CD4-positive, alpha-beta T cell treated with Interleukin-17A for 1 hour (primary cell): ENCODE measurements around the gene SH3D21.

Experiments
- DNase-seq: peaks from one replicate; pipeline ENCODE4 v3.0.0-alpha.2; 2020

The SH3D21 gene

GRCh38 chr1:36339215-36339614 lies 33.0 kb downstream of the SH3D21 start:
- no peak for DNase-seq

- DNase-seq: no peak
Measured at GRCh38 chr1:36339615-36340014, 33.4 kb downstream of the SH3D21 start.

- DNase-seq: no peak
Measured at GRCh38 chr1:36341626-36342320, 35.6 kb downstream of the SH3D21 start.

GRCh38 chr1:36342426-36343185 lies 36.4 kb downstream of the SH3D21 start:
- peak; percentile 69 for DNase-seq

- DNase-seq: no peak
Measured at GRCh38 chr1:36343651-36344394, 37.7 kb downstream of the SH3D21 start.

- no peak for DNase-seq
Measured at GRCh38 chr1:36344395-36344680, 38.2 kb downstream of the SH3D21 start.

GRCh38 chr1:36345353-36345752 lies 39.2 kb downstream of the SH3D21 start:
- no peak for DNase-seq

GRCh38 chr1:36346741-36347370 lies 40.7 kb downstream of the SH3D21 start:
- DNase-seq: no peak

- no peak for DNase-seq
Measured at GRCh38 chr1:36349241-36349671, 43.1 kb downstream of the SH3D21 start.

GRCh38 chr1:36349839-36350238 lies 43.7 kb downstream of the SH3D21 start:
- no peak for DNase-seq

GRCh38 chr1:36350659-36351226 lies 44.6 kb downstream of the SH3D21 start:
- DNase-seq: peak; percentile 61

- DNase-seq: no peak
Measured at GRCh38 chr1:36351227-36351977, 45.2 kb downstream of the SH3D21 start.

GRCh38 chr1:36352125-36352909 lies 46.1 kb downstream of the SH3D21 start:
- DNase-seq: no peak

GRCh38 chr1:36352910-36353878 lies 47.0 kb downstream of the SH3D21 start:
- DNase-seq: no peak

- DNase-seq: no peak
Measured at GRCh38 chr1:36354486-36354885, 48.3 kb downstream of the SH3D21 start.

- DNase-seq: no peak
Measured at GRCh38 chr1:36355811-36356210, 49.6 kb downstream of the SH3D21 start.

- no peak for DNase-seq
Measured at GRCh38 chr1:36358514-36359084, 52.4 kb downstream of the SH3D21 start.

GRCh38 chr1:36359383-36359782 lies 53.2 kb downstream of the SH3D21 start:
- no peak for DNase-seq

- DNase-seq: peak; percentile 50
Measured at GRCh38 chr1:36359911-36360550, 53.9 kb downstream of the SH3D21 start.
